Measurements from ENCODE around the gene TNIK.

TNIK gene

DNA sequence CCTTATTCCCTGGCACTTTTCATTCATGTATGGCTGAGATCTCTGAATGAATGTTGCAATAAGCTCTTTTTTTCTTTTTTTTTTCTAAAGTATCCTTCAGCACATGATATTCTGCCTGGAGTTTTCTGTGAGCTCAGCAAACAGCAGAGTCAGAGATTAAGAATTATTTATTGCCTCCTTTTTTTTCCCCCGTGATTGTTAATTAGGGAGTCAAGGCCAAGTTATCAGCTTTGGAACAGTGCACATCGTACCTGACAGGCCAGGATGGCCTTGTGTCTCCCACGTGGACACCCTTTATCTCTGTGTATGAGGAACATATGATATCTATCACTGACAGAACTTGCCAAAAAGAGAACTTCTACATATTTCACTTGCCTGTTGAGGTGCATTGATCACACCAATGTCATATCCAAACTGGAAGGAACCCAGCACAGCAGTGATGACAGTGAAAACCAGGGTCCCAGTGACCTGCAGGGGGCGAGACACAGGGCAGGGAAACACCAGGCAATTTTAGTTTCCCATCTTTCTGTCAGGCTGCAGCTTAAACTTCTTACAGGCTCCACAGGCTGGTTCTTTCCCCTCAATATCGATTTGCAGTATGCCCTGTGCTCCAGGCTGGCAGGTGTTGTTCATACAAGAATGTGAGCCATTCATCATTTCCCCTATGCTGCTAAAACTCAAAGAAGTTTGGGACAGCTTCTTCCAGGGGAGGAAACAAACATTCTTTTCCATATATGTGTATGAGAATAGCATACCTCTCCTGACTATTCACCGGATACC is 441.9 kb downstream of the TNIK start:
- no peak overlapping the region for H3K4me3 ChIP-seq (ENCODE audit: low read depth, low read length)
- TF ChIP-seq, protein P1, sequence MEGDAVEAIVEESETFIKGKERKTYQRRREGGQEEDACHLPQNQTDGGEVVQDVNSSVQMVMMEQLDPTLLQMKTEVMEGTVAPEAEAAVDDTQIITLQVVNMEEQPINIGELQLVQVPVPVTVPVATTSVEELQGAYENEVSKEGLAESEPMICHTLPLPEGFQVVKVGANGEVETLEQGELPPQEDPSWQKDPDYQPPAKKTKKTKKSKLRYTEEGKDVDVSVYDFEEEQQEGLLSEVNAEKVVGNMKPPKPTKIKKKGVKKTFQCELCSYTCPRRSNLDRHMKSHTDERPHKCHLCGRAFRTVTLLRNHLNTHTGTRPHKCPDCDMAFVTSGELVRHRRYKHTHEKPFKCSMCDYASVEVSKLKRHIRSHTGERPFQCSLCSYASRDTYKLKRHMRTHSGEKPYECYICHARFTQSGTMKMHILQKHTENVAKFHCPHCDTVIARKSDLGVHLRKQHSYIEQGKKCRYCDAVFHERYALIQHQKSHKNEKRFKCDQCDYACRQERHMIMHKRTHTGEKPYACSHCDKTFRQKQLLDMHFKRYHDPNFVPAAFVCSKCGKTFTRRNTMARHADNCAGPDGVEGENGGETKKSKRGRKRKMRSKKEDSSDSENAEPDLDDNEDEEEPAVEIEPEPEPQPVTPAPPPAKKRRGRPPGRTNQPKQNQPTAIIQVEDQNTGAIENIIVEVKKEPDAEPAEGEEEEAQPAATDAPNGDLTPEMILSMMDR (IDR thresholded peaks at IDR 0.05; ENCODE audit: low read depth, low read length), result 0 out of 2 replicates have a peak, but pooled peaks have one; percentile 30

DNA sequence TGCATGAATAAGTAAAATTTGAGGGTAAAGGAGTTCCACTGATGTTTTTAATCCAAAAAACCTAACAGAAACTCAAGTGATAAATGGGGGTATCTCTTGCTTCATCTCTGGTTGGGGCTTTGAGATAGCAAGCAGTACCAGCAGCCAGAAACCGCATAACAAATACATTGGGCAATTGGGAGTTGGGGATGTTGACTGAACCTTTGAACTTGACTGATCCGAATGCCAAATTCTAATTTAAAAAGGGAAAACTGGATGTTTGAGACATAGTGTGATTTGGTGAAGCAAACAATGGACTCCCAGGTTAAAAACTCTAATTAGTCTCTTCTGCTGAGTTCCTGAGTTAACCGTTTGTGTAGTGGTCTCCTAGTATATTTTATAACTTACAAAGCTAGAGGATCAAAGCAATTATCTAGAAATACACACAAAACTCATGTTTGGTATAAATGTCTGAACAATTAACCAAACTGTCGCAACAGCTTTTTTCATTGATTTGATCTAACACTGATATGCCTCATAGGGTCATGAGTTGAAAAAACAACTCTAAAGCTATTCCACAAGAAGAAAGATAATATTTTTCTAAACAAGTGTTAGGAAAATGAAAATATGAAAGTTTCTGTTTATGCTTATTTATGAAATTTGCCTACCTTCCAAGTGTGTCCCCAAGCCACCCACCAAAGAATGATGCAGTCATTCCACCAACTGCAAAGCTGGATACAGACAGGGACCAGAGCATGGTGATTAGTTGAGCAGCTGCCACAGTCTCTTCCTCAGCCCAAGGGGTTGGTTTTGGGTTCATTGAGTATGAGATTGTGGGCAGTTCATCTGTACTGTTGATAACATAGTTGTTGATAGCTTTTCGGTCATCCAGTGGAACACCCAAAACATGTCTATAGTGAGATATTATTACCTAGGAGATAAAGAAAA is 446.1 kb downstream of the TNIK start:
- H3K4me3 ChIP-seq (ENCODE audit: low read depth, low read length), result no peak overlapping the region
- TF ChIP-seq, protein P1 (IDR thresholded peaks at IDR 0.05; ENCODE audit: low read depth, low read length), result no peak

DNA sequence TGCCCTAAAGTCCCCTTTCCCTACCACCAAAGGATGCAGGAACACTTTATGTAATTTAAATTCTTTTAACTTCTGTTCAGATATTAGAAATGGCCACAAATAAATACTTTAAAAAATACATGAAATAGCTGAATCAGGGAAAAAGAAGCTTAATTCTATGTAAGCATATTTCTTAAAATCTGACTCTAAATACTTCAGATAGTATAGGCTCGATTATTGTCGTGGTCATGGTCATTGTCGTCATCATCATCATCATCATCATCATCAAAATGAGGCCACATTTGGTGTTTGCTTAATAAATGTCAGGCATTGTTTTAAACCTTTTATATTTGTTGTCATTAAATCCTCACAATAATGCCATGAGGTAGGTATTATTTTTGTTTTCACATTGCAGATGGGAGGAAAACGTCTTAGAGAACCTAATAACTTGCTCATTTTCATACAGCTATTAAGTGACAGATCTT is 448.3 kb downstream of the TNIK start:
- TF ChIP-seq, protein P1 (IDR thresholded peaks at IDR 0.05; ENCODE audit: low read depth, low read length), result no peak
- H3K4me3 ChIP-seq (ENCODE audit: low read depth, low read length), result no peak overlapping the region

Data from WI38 (cell line).